Measurements from ENCODE around the gene ASIC4.

- TF ChIP-seq CTCF (IDR thresholded peaks at IDR 0.05): no peak
- no peak for TF ChIP-seq POLR2A (IDR thresholded peaks at IDR 0.05)
These were observed 43.0 kb downstream of the ASIC4 start for GRCh38 chr2:219557320-219557719.
